Panc1 (cell line): ENCODE results near the gene P2RY12. TPM values are rescaled to one million over a fixed set of nuclear protein-coding genes. Genes with fewer than 3 reads are reported as not detected.

Source experiments
- ATAC-seq: fragments of 200-7000 bp; cut with Tn5 transposase; 2 replicates; pipeline ENCODE4 v1.9.1; 2020; ENCODE audit warnings: mild to moderate bottlenecking, moderate library complexity
- BruUV-seq: library from RNA; stranded (reverse); fragments of 400-500 nt; replicated peaks from 2 replicates; lab custom pipeline; 2021; lab: Mats Ljungman, UMichigan
- CTCF ChIA-PET: fragments of 300-600 bp; sonication (Branson Sonifier 250); formaldehyde crosslinking; loops from one replicate; lab custom pipeline; 2022; ENCODE audit warnings: antibody characterized with exemption; lab: Charles Lee
- POLR2A ChIA-PET: fragments of 300-600 bp; sonication (Branson Sonifier 250); formaldehyde crosslinking; loops from one replicate; lab custom pipeline; 2022; ENCODE audit warnings: antibody characterized with exemption; lab: Charles Lee
- DNase-seq: peaks from one replicate; pipeline ENCODE4 v3.0.0-alpha.2; 2010; ENCODE audit warnings: low read depth, low spot score
- H3K27ac ChIP-seq: 2 replicates; pipeline ENCODE4 v1.5.1; 2011; ENCODE audit warnings: mild to moderate bottlenecking, low read length, inconsistent platforms
- H3K27me3 ChIP-seq: fragments of 200-500 bp; sonication (Bioruptor generic); 2 replicates; pipeline ENCODE4 v1.6.0; 2014; ENCODE audit warnings: low read length, inconsistent platforms; ENCODE audit not compliant: control insufficient read depth, insufficient read depth
- H3K36me3 ChIP-seq: fragments of 200-500 bp; sonication (Bioruptor generic); 2 replicates; pipeline ENCODE4 v1.5.1; 2014; ENCODE audit warnings: inconsistent platforms, mild to moderate bottlenecking, low read length, moderate library complexity; ENCODE audit not compliant: control insufficient read depth, insufficient read depth
- H3K4me1 ChIP-seq: 2 replicates; pipeline ENCODE4 v1.5.1; 2011; ENCODE audit warnings: inconsistent platforms, mild to moderate bottlenecking, low read length, moderate library complexity; ENCODE audit not compliant: control insufficient read depth, insufficient read depth
- H3K4me3 ChIP-seq, 2 experiments: 2 replicates each; pipeline ENCODE4 v1.5.1; 2011 to 2012; ENCODE audit warnings: low read depth in 2 of 2, low read length in 2 of 2, mild to moderate bottlenecking in 2 of 2, inconsistent platforms in 1 of 2, moderate library complexity in 1 of 2
- H3K9me3 ChIP-seq: fragments of 200-500 bp; sonication (Bioruptor generic); 2 replicates; pipeline ENCODE4 v1.5.1; 2014; ENCODE audit warnings: low read depth, mild to moderate bottlenecking, inconsistent platforms, low read length, moderate library complexity; ENCODE audit not compliant: control insufficient read depth, insufficient read depth
- CTCF ChIP-seq: fragments of 450-650 bp; IDR thresholded peaks from 2 replicates; pipeline ENCODE4 v1.5.1; 2017; ENCODE audit warnings: mild to moderate bottlenecking
- POLR2AphosphoS5 ChIP-seq: IDR thresholded peaks from 2 replicates; pipeline ENCODE4 v1.6.1; 2012; ENCODE audit warnings: mild to moderate bottlenecking, low read depth, low read length, moderate library complexity
- REST ChIP-seq, 2 experiments: IDR thresholded peaks; 2 replicates each; pipeline ENCODE4 v1.6.1; 2011 to 2012; ENCODE audit warnings: low read depth in 2 of 2, control low read depth in 1 of 2, low read length in 1 of 2, mild to moderate bottlenecking in 1 of 2, moderate library complexity in 1 of 2; ENCODE audit not compliant: insufficient read depth in 1 of 2
- SIN3A ChIP-seq: IDR thresholded peaks from 2 replicates; pipeline ENCODE4 v1.6.1; 2012; ENCODE audit warnings: low read depth, mild to moderate bottlenecking, low read length, moderate library complexity, borderline replicate concordance; ENCODE audit not compliant: insufficient read depth
- TCF7L2 ChIP-seq: IDR thresholded peaks from 2 replicates; pipeline ENCODE4 v1.6.1; 2011; ENCODE audit warnings: mild to moderate bottlenecking, low read depth, low read length, inconsistent platforms
- in situ Hi-C: cut with HindIII; loops from 2 replicates; pipeline ENCODE4 v1.10.0; 2016; ENCODE audit warnings: low sequenced_read_pairs, low pct_unique_long_range_greater_than_20kb
- intact Hi-C: fragments of 100-400 bp; cut with micrococcal nuclease; formaldehyde crosslinking; loops from one replicate; pipeline ENCODE4 v1.10.0; 2022; ENCODE audit not compliant: unreplicated experiment
- total RNA-seq: library from RNA; stranded (reverse); gene quantifications from one replicate; pipeline ENCODE4 v1.2.1, GENCODE V29; 2021; ENCODE audit not compliant: unreplicated experiment

The P2RY12 gene
- total RNA-seq, 1 experiment from 2014 or later = not detected

- BruUV-seq = no TSS peak
- POLR2A ChIA-PET = no interaction called here
Measured at GRCh38 chr3:151316267-151316991, 68.1 kb downstream of the P2RY12 start, which contains the start of gene GPR87. TSS of gene GPR87 (minus strand) at chr3:151316820. CDS start at chr3:151300100, 16,720 bp downstream.

GRCh38 chr3:151315846-151316245, 68.7 kb downstream of the P2RY12 start:
- Histone ChIP-seq H3K9me3 (no peaks in the 10 kb centered on the region), H3K36me3 (no peaks in the 10 kb centered on the region), H3K4me3 (no peak overlapping the region), H3K27me3 (no peaks in the 10 kb centered on the region), H3K4me1 (no peaks in the 10 kb centered on the region), H3K27ac (no peak overlapping the region)
- BruUV-seq = no TSS peak
- TF ChIP-seq SIN3A (no peak), POLR2AphosphoS5 (no peak), CTCF (no peak), TCF7L2 (no peak)
- ChIA-PET CTCF (no interaction called here), POLR2A (no interaction called here)
- intact Hi-C loops = no loop called here
- DNase-seq = no peak
- no peak for ATAC-seq
- in situ Hi-C loops = no loop called here

More at GRCh38 chr3:151316267-151316991, 68.1 kb downstream of the P2RY12 start, which contains the start of gene GPR87:
- DNase-seq (no peak), ATAC-seq (no peak)
- H3K27ac ChIP-seq = no peak within 1 kb of the TSS
- no peak for TF ChIP-seq CTCF
- TF ChIP-seq REST (IDR thresholded peaks at IDR 0.05; ENCODE audit: insufficient read depth in 1 of 2, low read depth in 2 of 2, low read length in 1 of 2) = no peak
- TF ChIP-seq POLR2AphosphoS5 = no peak
- no peak for TF ChIP-seq SIN3A
- TF ChIP-seq TCF7L2 = no peak
- H3K27me3 ChIP-seq = no peaks in the 10 kb centered on the region
- H3K4me1 ChIP-seq = no peaks in the 10 kb centered on the region
- no peaks in the 10 kb centered on the region for H3K36me3 ChIP-seq
- in situ Hi-C loops (no loop called here), intact Hi-C loops (no loop called here)
- CTCF ChIA-PET = no interaction called here
- no peak within 1 kb of the TSS for H3K4me3 ChIP-seq
- no peaks in the 10 kb centered on the region for H3K9me3 ChIP-seq
